Calu3 (cell line): ENCODE results near the gene CDH22. TPM values are rescaled to one million over a fixed set of nuclear protein-coding genes. Genes with fewer than 3 reads are reported as not detected.

Experiments
- BruUV-seq: library from RNA; stranded (reverse); fragments of 400-500 nt; replicated peaks from 2 replicates; lab custom pipeline; 2021; lab: Mats Ljungman, UMichigan
- CTCF ChIA-PET: fragments of 300-600 bp; sonication (Branson Sonifier 250); formaldehyde crosslinking; loops from one replicate; lab custom pipeline; 2022; ENCODE audit warnings: antibody characterized with exemption; lab: Charles Lee
- DNase-seq: peaks from one replicate; pipeline ENCODE4 v3.0.0; 2022
- H3K27ac Mint-ChIP-seq: one replicate; pipeline ENCODE4 v1.8.0; 2022; ENCODE audit warnings: mixed read lengths; ENCODE audit not compliant: unreplicated experiment
- H3K27me3 Mint-ChIP-seq: one replicate; pipeline ENCODE4 v1.8.0; 2022; ENCODE audit warnings: mixed read lengths; ENCODE audit not compliant: unreplicated experiment
- H3K36me3 Mint-ChIP-seq: one replicate; pipeline ENCODE4 v1.8.0; 2022; ENCODE audit warnings: mild to moderate bottlenecking, moderate library complexity, mixed read lengths; ENCODE audit not compliant: insufficient read depth, unreplicated experiment
- H3K4me1 Mint-ChIP-seq: one replicate; pipeline ENCODE4 v1.8.0; 2022; ENCODE audit warnings: mild to moderate bottlenecking, low read depth, mixed read lengths; ENCODE audit not compliant: unreplicated experiment
- H3K4me3 Mint-ChIP-seq: one replicate; pipeline ENCODE4 v1.8.0; 2022; ENCODE audit warnings: mild to moderate bottlenecking, low read depth, moderate library complexity, mixed read lengths; ENCODE audit not compliant: unreplicated experiment
- H3K9me3 Mint-ChIP-seq: one replicate; pipeline ENCODE4 v1.8.0; 2022; ENCODE audit warnings: low read depth, mixed read lengths; ENCODE audit not compliant: unreplicated experiment
- CTCF ChIP-seq: fragments of 200-600 bp; IDR thresholded peaks from one replicate; pipeline ENCODE4 v1.8.0; 2022; ENCODE audit warnings: antibody characterized with exemption; ENCODE audit not compliant: unreplicated experiment
- intact Hi-C: fragments of 100-400 bp; cut with micrococcal nuclease; formaldehyde crosslinking; loops from one replicate; pipeline ENCODE4 v1.10.0; 2022; ENCODE audit not compliant: unreplicated experiment
- total RNA-seq: library from RNA; stranded (reverse); gene quantifications from 2 replicates; pipeline ENCODE4 v1.2.3, GENCODE V29; 2022

CDH22 gene
- total RNA-seq, 1 experiment from 2014 or later, result not detected

DNA sequence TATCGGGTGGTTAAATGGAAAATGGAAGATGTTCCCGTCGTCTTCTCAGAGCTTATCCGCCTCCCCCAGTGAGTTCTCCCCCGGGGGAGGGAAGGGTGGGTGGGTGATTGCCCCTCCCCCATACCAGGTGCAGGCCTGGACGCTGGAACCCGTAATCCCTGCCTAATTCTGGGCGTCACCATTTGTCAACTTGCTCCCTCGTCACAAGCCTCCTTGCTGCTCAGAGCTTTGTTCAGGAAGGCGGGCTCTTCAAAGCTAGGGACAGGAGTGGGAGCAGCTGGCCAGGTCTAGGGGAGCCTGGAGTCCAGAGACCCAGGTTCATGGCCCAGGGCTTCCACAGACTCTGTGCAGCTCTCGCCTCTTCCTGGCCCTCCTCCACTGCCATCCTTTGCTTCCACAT, 25.6 kb downstream of the CDH22 start:
- DNase-seq, result no peak
- H3K27ac Mint-ChIP-seq, result no peak overlapping the region
- BruUV-seq, result no TSS peak
- CTCF ChIA-PET, result interaction anchor here (0.6 to 0.7 kb wide), 2 partner anchors 43 to 1416 kb away, joined by 4 to 7 read pairs; no protein-coding TSS in a partner anchor
- H3K27me3 Mint-ChIP-seq, result no peaks in the 10 kb centered on the region
- no peak for TF ChIP-seq CTCF
- no peak overlapping the region for H3K4me3 Mint-ChIP-seq
- peaks cover 27% of the 10 kb centered on the region for H3K4me1 Mint-ChIP-seq
- H3K36me3 Mint-ChIP-seq, result no peaks in the 10 kb centered on the region
- intact Hi-C loops, result no loop called here
- no peaks in the 10 kb centered on the region for H3K9me3 Mint-ChIP-seq

DNA sequence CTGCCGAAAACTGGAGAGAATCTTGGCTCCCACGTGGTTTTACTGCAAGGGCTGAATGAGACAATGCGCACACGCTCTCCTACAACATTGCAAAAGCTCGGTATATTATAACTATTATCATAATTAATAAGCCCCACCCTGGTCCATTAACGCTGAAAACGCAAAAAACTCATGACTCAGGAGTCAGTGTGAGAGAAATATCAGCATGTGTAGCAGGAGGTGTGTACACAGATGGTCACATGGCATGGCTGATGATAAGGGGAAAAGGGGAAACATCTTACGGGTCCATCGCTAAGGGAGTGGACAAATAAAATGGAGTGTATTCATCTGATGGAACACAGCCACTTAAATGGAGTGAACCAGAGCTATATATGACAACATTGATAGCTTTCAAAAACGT, 29.2 kb downstream of the CDH22 start:
- no peaks in the 10 kb centered on the region for H3K9me3 Mint-ChIP-seq
- H3K4me1 Mint-ChIP-seq, result peaks cover 27% of the 10 kb centered on the region
- no peak for DNase-seq
- no peak overlapping the region for H3K27ac Mint-ChIP-seq
- CTCF ChIA-PET, result no interaction called here
- TF ChIP-seq CTCF, result no peak
- H3K4me3 Mint-ChIP-seq, result no peak overlapping the region
- H3K36me3 Mint-ChIP-seq, result no peaks in the 10 kb centered on the region
- intact Hi-C loops, result no loop called here
- BruUV-seq, result no TSS peak
- peaks cover 2% of the 10 kb centered on the region for H3K27me3 Mint-ChIP-seq

DNA sequence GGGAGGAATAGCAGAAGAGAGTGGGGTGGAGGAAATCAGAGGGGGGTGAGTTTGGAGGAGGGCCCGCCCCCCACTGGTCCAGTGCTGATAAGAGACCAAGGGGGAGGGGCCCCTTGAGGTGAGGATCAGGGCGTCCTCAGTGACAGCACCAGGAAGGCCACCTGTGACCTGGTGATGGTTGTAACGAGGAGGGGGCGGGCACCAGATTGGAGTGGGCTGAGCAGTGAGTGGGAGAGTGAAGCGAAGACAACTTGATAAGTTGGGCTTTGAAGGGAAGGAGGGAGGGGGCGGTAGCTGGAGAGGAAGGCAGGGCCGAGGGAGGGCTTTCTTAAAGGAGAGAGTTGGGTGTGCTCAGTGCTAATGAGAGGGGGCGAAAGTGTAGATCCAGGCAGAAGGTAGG, 30.7 kb downstream of the CDH22 start:
- intact Hi-C loops, result no loop called here
- Mint-ChIP-seq H3K27ac (no peak overlapping the region), H3K4me1 (peaks cover 19% of the 10 kb centered on the region), H3K27me3 (peaks cover 17% of the 10 kb centered on the region), H3K4me3 (no peak overlapping the region), H3K36me3 (no peaks in the 10 kb centered on the region), H3K9me3 (no peaks in the 10 kb centered on the region)
- BruUV-seq, result no TSS peak
- no peak for TF ChIP-seq CTCF
- no peak for DNase-seq
- CTCF ChIA-PET, result no interaction called here

DNA sequence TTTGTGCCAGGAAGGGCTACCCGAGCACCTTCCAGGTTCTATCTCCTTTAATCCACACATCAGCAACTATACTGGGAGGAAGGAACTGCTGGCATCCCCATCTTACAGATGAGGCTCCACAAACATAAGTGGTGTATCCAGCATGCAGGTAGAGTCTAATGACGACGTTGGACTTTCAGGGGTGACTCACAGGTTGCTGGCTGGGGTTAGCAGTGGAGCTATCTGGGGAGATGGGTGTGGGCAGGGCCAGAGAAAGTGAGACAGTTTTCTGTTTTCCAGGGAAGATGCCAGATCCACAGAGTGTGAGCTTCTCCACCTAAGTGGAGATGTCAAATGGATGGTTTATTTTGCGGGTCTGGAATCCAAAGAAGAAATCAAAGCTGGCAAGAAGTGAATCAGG, 31.8 kb downstream of the CDH22 start:
- intact Hi-C loops, result no loop called here
- no peak for DNase-seq
- no TSS peak for BruUV-seq
- H3K27me3 Mint-ChIP-seq, result peaks cover 28% of the 10 kb centered on the region
- H3K9me3 Mint-ChIP-seq, result peaks cover 2% of the 10 kb centered on the region
- peaks cover 10% of the 10 kb centered on the region for H3K4me1 Mint-ChIP-seq
- CTCF ChIA-PET, result interaction anchor here (0.7 kb wide), 1 partner anchor 250 kb away, joined by 4 read pairs; no protein-coding TSS in a partner anchor
- H3K36me3 Mint-ChIP-seq, result no peaks in the 10 kb centered on the region
- H3K4me3 Mint-ChIP-seq, result no peak overlapping the region
- no peak overlapping the region for H3K27ac Mint-ChIP-seq
- TF ChIP-seq CTCF, result no peak
